GM13976 (cell line): ENCODE results near the gene PSME2.
A peak's percentile ranks its signal among the peaks of the same experiment; 100 is the strongest.

Experiments used
- DNase-seq: peaks from one replicate; pipeline ENCODE4 v3.0.0; 2012; ENCODE audit warnings: low spot score
- CTCF ChIP-seq: IDR thresholded peaks from 2 replicates; pipeline ENCODE4 v1.5.1; 2012; ENCODE audit warnings: borderline replicate concordance, mild to moderate bottlenecking; ENCODE audit not compliant: insufficient read depth; ENCODE audit errors: extremely low read depth, missing control alignments, control extremely low read depth
- in situ Hi-C: fragments of 300-500 bp; cut with MboI; formaldehyde crosslinking; loops from one replicate; pipeline ENCODE4 v1.12.0; 2022; ENCODE audit warnings: low sequenced_read_pairs, mixed read lengths, inconsistent platforms; ENCODE audit not compliant: unreplicated experiment

Gene PSME2

GRCh38 chr14:24160850-24161804, 14.7 kb upstream of the PSME2 start, which contains the start of gene IRF9:
Gene IRF9, plus strand, starts transcription at chr14:24161265. Its CDS starts 880 bp downstream, at chr14:24162145.
- TF ChIP-seq CTCF = peak; percentile 80
- in situ Hi-C loops = no loop called here
- peak; percentile 95 for DNase-seq

- no peak for TF ChIP-seq CTCF
- in situ Hi-C loops = no loop called here
Observed at GRCh38 chr14:24160499-24160849, 14.1 kb upstream of the PSME2 start.

GRCh38 chr14:24159777-24160498, 13.5 kb upstream of the PSME2 start:
- no peak for TF ChIP-seq CTCF
- DNase-seq = no peak
- in situ Hi-C loops = no loop called here

More at GRCh38 chr14:24160499-24160849, 14.1 kb upstream of the PSME2 start:
- DNase-seq = no peak

- no peak for DNase-seq
- TF ChIP-seq CTCF = no peak
- in situ Hi-C loops = no loop called here
Observed at GRCh38 chr14:24157331-24157730, 10.9 kb upstream of the PSME2 start.

GRCh38 chr14:24156840-24157239, 10.4 kb upstream of the PSME2 start:
- TF ChIP-seq CTCF = no peak
- in situ Hi-C loops = no loop called here
- no peak for DNase-seq

GRCh38 chr14:24155100-24155499, 8.7 kb upstream of the PSME2 start:
- in situ Hi-C loops = no loop called here
- TF ChIP-seq CTCF = no peak
- DNase-seq = no peak
